GM12878 (cell line): ENCODE measurements around the gene LAMA2.

Source experiments
- ATF2 ChIP-seq: IDR thresholded peaks from 2 replicates; pipeline ENCODE4 v1.6.1; 2012; ENCODE audit warnings: low read length, inconsistent platforms
- BCL11A ChIP-seq: IDR thresholded peaks from 2 replicates; pipeline ENCODE4 v1.6.1; 2011; ENCODE audit warnings: low read depth, low read length
- CTCF ChIP-seq, 3 experiments: IDR thresholded peaks in 2 of 3; conservative IDR thresholded peaks in 1 of 3; 2 replicates each; pipeline ENCODE4 v1.5.1; 2011; ENCODE audit warnings: low read depth in 3 of 3, low read length in 3 of 3, mild to moderate bottlenecking in 3 of 3, control low read depth in 2 of 3, moderate library complexity in 2 of 3, inconsistent platforms in 1 of 3, mixed read lengths in 1 of 3; ENCODE audit not compliant: control insufficient read depth in 2 of 3, insufficient read depth in 1 of 3; ENCODE audit errors: extremely low read depth in 1 of 3
- EZH2 ChIP-seq: IDR thresholded peaks from 2 replicates; pipeline ENCODE4 v1.6.1; 2012; ENCODE audit warnings: low read depth, mild to moderate bottlenecking, control low read depth, inconsistent platforms, low read length, borderline replicate concordance; ENCODE audit not compliant: control insufficient read depth
- FOXK2 ChIP-seq: fragments of 450-650 bp; IDR thresholded peaks from 2 replicates; pipeline ENCODE4 v1.6.1; 2017; ENCODE audit warnings: mild to moderate bottlenecking, moderate library complexity
- JUND ChIP-seq: IDR thresholded peaks from 2 replicates; pipeline ENCODE4 v1.6.1; 2012; ENCODE audit warnings: low read depth, mild to moderate bottlenecking, low read length, improper control_type of control experiment, moderate library complexity
- MXI1 ChIP-seq: fragments of 150-350 bp; IDR thresholded peaks from 2 replicates; pipeline ENCODE4 v1.6.1; 2011; ENCODE audit warnings: low read depth, mild to moderate bottlenecking, inconsistent platforms, low read length, improper control_type of control experiment
- POLR2AphosphoS5 ChIP-seq: IDR thresholded peaks from 2 replicates; pipeline ENCODE4 v1.6.1; 2011; ENCODE audit warnings: mild to moderate bottlenecking, low read length, inconsistent platforms
- PRDM15 ChIP-seq: fragments of 450-650 bp; formaldehyde crosslinking; IDR thresholded peaks from 2 replicates; pipeline ENCODE4 v1.4.0; 2020; ENCODE audit warnings: mild to moderate bottlenecking, moderate library complexity
- STAT1 ChIP-seq: fragments of 450-650 bp; conservative IDR thresholded peaks from 2 replicates; pipeline ENCODE4 v1.6.1; 2014; ENCODE audit warnings: antibody characterized with exemption, mild to moderate bottlenecking
- ZBTB33 ChIP-seq: fragments of 450-650 bp; IDR thresholded peaks from 2 replicates; pipeline ENCODE4 v1.6.1; 2017; ENCODE audit warnings: mild to moderate bottlenecking

- TF ChIP-seq MXI1 = no peak
- no peak for TF ChIP-seq ZBTB33
- no peak for TF ChIP-seq EZH2
- TF ChIP-seq PRDM15 = no peak
- TF ChIP-seq STAT1 = no peak
- no peak for TF ChIP-seq POLR2AphosphoS5
- TF ChIP-seq JUND = no peak
- no peak for TF ChIP-seq CTCF (IDR thresholded peaks at IDR 0.05 in 2 of 3, conservative IDR thresholded peaks at IDR 0.05 in 1 of 3; ENCODE audit: control insufficient read depth in 2 of 3, extremely low read depth in 1 of 3, insufficient read depth in 1 of 3, low read depth in 3 of 3, low read length in 3 of 3)
- no peak for TF ChIP-seq ATF2
- no peak for TF ChIP-seq BCL11A
- no peak for TF ChIP-seq FOXK2
Observed at GRCh38 chr6:128855581-128856085, 27.3 kb upstream of the LAMA2 start.
